Renal cortex interstitium (tissue), 11 donors: ENCODE results near the gene TRMT11. TPM values are rescaled to one million over a fixed set of nuclear protein-coding genes. Genes with fewer than 3 reads are reported as not detected.

Experiments
- DNase-seq, 11 donors: peaks; one replicate each; pipeline ENCODE4 v3.0.0-alpha.2; 2013; ENCODE audit warnings: low read depth in 9 of 11, low spot score in 4 of 11; ENCODE audit errors: extremely low read depth in 1 of 11
- polyA plus RNA-seq, 3 donors: library from polyadenylated mRNA; unstranded; fragments of 120-200 nt; gene quantifications; one replicate each; pipeline ENCODE4 v1.2.1, GENCODE V29; 2013; ENCODE audit not compliant: insufficient read length in 3 of 3

The TRMT11 gene
- polyA plus RNA-seq, 3 donors, result 26.3 to 30.5 (median 28.9) TPM

GRCh38 chr6:126026001-126026400 lies 39.7 kb downstream of the TRMT11 start:
- DNase-seq, result no peak

- DNase-seq, result no peak
Observed at GRCh38 chr6:126027601-126028000, 41.3 kb downstream of the TRMT11 start.

- DNase-seq, result no peak
Observed at GRCh38 chr6:126030045-126030444, 43.7 kb downstream of the TRMT11 start.

- DNase-seq, result peak; percentile 18 to 78 (median 56)
Observed at GRCh38 chr6:126033696-126034095, 47.4 kb downstream of the TRMT11 start.

DNA sequence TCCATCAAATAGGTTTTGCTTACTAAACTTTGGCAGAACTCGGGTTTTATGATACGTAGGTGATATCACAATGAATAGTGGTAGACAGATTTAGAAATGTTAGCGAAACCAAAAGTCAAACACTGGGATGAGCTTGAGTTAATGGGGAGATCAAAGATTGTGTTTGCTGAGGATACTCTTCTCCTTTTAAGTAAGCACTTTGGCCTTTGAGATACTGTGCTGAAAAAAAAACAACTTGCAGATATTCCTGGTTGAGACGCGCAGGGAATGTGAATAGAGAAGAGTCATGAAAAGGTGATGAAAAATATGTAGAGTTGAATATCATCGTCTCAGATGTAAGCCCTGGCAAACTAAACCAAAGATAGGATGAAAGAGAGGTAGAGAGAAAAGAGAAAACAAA lies 48.3 kb downstream of the TRMT11 start:
- no peak for DNase-seq

DNA sequence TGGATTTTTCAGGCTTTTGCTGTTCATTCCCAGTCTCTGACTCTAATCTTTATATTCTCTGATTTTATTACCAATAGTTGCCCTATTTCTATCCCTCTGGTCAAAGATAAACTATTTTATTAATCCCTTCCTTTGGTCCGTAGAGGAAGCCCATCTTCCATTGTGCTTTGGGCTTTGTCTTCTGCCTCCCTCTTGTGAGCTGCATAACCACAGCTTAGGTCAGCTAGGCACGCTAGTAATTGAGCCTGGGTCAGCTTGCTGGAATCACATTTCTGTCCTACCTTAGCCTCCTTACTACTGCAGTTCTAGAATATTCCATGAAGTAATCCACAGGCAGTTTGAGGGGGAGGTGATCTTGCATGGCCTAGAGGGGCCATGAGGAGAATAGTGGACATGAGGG lies 49.4 kb downstream of the TRMT11 start:
- no peak for DNase-seq

- no peak for DNase-seq
Observed at GRCh38 chr6:126038234-126038633, 51.9 kb downstream of the TRMT11 start.

DNA sequence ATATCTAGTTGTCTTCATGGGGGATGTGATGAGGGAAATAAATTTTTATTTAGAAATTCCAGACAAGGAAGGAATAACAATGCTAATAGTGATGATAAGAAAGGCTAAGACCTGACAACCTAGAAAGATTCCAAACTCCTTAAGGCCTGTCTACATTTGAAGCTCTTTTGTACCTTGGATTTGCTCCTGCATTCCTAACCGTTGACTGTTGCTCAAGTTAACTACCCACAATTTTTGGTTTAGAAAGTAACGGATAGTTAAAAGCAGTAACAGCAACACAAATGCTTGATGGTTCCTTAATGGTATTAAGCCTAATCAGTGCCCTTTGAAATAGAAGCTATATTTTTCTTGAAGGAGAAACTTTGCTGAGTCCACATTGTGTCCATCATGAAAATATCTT lies 52.9 kb downstream of the TRMT11 start:
- DNase-seq, result no peak

DNA sequence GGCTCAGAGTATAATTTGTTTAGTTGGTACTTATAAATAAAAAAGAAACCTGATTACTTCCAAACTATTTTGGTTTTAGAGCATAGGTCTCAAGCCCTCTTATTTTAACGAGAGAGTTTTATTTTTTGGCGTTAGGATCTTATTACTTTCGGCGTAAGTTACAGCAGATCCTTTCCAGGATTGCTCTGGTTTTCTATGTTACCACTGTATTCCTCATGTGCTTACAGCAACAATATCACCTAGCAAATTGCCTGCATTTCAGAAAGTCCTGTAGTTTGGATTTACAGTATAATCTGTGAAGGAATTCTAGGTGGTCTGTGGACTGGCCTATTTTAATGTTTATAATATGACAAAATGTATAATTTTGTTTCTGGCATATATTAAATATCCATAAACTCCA lies 54.1 kb downstream of the TRMT11 start:
- no peak for DNase-seq

DNA sequence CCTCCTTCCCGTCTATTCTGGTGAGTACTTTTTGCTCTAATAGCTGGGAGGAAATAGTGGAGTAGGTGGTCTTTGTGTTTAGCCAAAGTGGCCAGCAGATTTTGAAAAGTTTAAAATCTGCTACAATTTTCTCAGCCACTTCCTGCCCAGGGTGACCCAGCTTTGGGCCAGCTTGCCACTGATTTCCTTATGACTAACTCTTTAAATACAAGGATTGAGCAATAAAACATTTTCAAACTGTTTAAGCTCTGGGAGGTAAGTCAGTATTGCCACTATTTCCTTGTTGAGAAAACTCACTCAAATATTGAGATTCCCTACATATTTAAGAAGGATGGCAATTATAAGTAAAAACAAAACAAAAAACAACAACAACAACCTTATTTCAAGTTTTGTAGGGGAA lies 54.5 kb downstream of the TRMT11 start:
- no peak for DNase-seq

GRCh38 chr6:126041516-126041915 lies 55.2 kb downstream of the TRMT11 start:
- no peak for DNase-seq

DNA sequence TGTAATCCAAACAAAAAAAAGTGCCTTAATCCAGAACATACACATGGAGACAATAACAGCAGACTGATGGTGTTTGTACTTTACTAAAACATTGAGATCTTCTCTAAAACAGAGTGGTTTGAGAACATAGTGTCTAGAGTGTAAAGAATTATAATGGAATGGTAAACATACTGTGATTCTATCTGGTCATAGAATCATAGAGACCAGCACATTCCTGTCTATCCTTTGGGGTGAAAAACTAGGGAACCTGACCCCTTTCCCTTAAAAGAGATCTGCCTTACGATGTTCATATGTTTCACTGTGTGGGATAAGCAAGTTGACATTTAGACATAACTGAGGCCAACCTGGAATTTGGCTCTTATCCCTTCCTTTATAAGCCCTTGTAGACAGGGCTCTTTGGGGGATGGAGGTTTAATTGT lies 55.7 kb downstream of the TRMT11 start:
- no peak for DNase-seq

DNA sequence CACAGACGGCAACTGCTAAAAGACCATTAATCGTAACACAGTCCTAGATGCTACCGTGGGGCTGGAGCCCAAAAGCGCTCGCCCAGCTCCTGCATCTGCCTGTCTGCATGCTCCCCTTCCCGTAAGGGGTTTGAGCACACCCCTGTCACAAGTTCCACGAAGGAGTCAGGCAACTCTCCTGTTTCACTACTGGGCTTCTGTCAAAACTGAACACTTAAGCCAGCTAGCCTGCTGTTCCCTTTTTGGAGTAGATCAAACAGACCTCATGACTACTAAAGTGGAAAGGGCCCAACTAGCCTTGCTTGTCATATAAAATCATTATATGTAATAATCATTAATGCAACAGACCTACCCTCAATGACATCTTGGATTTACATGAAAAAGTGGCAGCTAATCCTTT lies 61.3 kb downstream of the TRMT11 start:
- no peak for DNase-seq

GRCh38 chr6:126048635-126049034 lies 62.3 kb downstream of the TRMT11 start:
- no peak for DNase-seq

DNA sequence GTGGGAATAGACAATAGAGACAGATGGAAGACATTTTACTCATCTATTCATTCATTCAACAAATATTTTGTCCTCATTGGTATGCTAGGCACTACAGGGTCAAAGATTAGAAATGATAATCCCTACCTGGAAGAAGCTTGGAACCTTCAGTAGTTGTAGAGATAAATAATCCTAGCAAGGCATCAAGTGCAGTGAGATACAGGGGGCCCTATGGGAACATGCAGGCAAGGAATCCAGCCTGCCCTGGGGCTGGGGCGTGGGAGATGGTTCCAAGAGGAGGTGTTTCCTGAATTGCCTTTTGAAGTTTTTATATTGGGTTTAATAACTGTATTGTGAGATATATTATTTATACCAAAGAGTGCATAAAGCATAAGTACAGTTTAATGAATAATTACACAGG lies 64.5 kb downstream of the TRMT11 start:
- no peak for DNase-seq

- no peak for DNase-seq
Observed at GRCh38 chr6:126051791-126052190, 65.5 kb downstream of the TRMT11 start.

- DNase-seq, result no peak
Observed at GRCh38 chr6:126052485-126052884, 66.1 kb downstream of the TRMT11 start.

GRCh38 chr6:126054258-126054702 lies 67.9 kb downstream of the TRMT11 start:
- DNase-seq, result no peak

- no peak for DNase-seq
Observed at GRCh38 chr6:126054802-126055201, 68.5 kb downstream of the TRMT11 start.

DNA sequence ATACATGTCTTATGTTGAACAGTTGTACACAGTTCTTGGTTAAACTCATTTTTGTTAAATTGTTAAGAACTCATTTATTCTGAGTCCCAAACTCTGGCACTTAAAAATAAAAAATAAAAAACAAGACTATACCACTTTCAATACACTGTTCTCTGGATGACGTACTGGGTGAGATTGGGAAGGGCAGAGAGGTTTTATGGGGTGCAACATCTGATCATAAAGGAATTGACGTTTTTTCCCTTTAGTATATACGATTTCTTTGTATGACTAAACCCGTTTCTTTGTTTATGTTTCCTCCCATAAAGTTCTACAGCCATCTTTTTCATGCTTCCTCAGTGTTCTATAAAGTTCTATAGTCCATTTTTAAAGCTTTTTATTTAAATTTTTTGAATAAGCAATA lies 69.1 kb downstream of the TRMT11 start:
- DNase-seq, result no peak

GRCh38 chr6:126056355-126057004 lies 70.1 kb downstream of the TRMT11 start:
- no peak for DNase-seq
